Endothelial cell of umbilical vein (primary cell): ENCODE results near the gene TRIM25. TPM values are rescaled to one million over a fixed set of nuclear protein-coding genes. Genes with fewer than 3 reads are reported as not detected.

ENCODE experiments used
- BruUV-seq: library from RNA; stranded (reverse); fragments of 400-500 nt; replicated peaks from 2 replicates; lab custom pipeline; 2021; lab: Mats Ljungman, UMichigan
- CTCF ChIA-PET: fragments of 300-600, 350-600 bp; sonication (Branson Sonifier 250); formaldehyde crosslinking; loops from one replicate; lab custom pipeline; 2021; ENCODE audit warnings: antibody characterized with exemption, inconsistent platforms; lab: Charles Lee
- POLR2A ChIA-PET: fragments of 300-600, 350-600 bp; sonication (Branson Sonifier 250); formaldehyde crosslinking; loops from one replicate; lab custom pipeline; 2021; ENCODE audit warnings: antibody characterized with exemption, inconsistent platforms; lab: Charles Lee
- DNase-seq: peaks from one replicate; pipeline ENCODE4 v3.0.0-alpha.2; 2011; ENCODE audit warnings: low read depth, low spot score
- FAIRE-seq: peaks from 2 replicates; lab custom pipeline; 2011; peaks lifted over from hg19 to GRCh38; lab: Jason Lieb, UNC
- H2AFZ ChIP-seq: 2 replicates; pipeline ENCODE4 v1.6.0; 2012; ENCODE audit warnings: low read depth, low read length, control low read depth, inconsistent platforms
- H3K27ac ChIP-seq: 2 replicates; pipeline ENCODE4 v1.5.1; 2011; ENCODE audit warnings: low read depth, mild to moderate bottlenecking, control low read depth, low read length, moderate library complexity; ENCODE audit not compliant: insufficient read depth
- H3K27me3 ChIP-seq, 2 experiments: 2 replicates each; pipeline versions ENCODE4 v1.6.0 to v1.6.1; 2011; ENCODE audit warnings: low read length in 2 of 2, mixed read lengths in 1 of 2; ENCODE audit not compliant: control insufficient read depth in 2 of 2, insufficient read depth in 2 of 2
- H3K36me3 ChIP-seq, 2 experiments: 2 replicates in 1 of 2; 3 replicates in 1 of 2; pipeline ENCODE4 v1.5.1; 2011; ENCODE audit warnings: low read length in 2 of 2, mild to moderate bottlenecking in 1 of 2, moderate library complexity in 1 of 2; ENCODE audit not compliant: control insufficient read depth in 2 of 2, insufficient read depth in 2 of 2; ENCODE audit errors: extremely low read depth in 1 of 2
- H3K4me1 ChIP-seq: 3 replicates; pipeline ENCODE4 v1.5.1; 2011; ENCODE audit warnings: mild to moderate bottlenecking, low read length; ENCODE audit not compliant: control insufficient read depth, insufficient read depth; ENCODE audit errors: extremely low read depth
- H3K4me2 ChIP-seq: 2 replicates; pipeline ENCODE4 v1.6.1; 2011; ENCODE audit warnings: low read length, control low read depth, mixed read lengths; ENCODE audit not compliant: insufficient read depth
- H3K4me3 ChIP-seq, 3 experiments: fragments of 200-600 bp in 1 of 3; sonication (generic), shearing (Covaris generic) in 1 of 3; replicated peaks in 1 of 3; 2 replicates each; pipeline ENCODE4 v1.5.1; 2011 to 2016; ENCODE audit warnings: control low read depth in 3 of 3, low read length in 3 of 3, mild to moderate bottlenecking in 2 of 3, inconsistent platforms in 1 of 3, low read depth in 1 of 3, moderate library complexity in 1 of 3; ENCODE audit not compliant: insufficient read depth in 1 of 3
- H3K79me2 ChIP-seq: 2 replicates; pipeline ENCODE4 v1.6.0; 2012; ENCODE audit warnings: low read length, inconsistent platforms; ENCODE audit not compliant: control insufficient read depth, insufficient read depth
- H3K9ac ChIP-seq: replicated peaks from 2 replicates; pipeline ENCODE3; 2011; ENCODE audit warnings: low read length, control low read depth; ENCODE audit not compliant: insufficient read depth; ENCODE audit errors: extremely low read depth
- H3K9me1 ChIP-seq: replicated peaks from 3 replicates; pipeline ENCODE4 v1.6.0; 2011; ENCODE audit warnings: mild to moderate bottlenecking, low read length; ENCODE audit not compliant: control insufficient read depth, insufficient read depth; ENCODE audit errors: extremely low read depth
- H3K9me3 ChIP-seq: replicated peaks from 2 replicates; pipeline ENCODE4 v1.5.1; 2012; ENCODE audit warnings: low read length, inconsistent platforms; ENCODE audit not compliant: control insufficient read depth, insufficient read depth
- H4K20me1 ChIP-seq: replicated peaks from 2 replicates; pipeline ENCODE3; 2011; ENCODE audit warnings: mild to moderate bottlenecking, low read length; ENCODE audit not compliant: control insufficient read depth, insufficient read depth; ENCODE audit errors: extremely low read depth
- FOS ChIP-seq: IDR thresholded peaks from 2 replicates; pipeline ENCODE4 v1.6.1; 2011; ENCODE audit warnings: mild to moderate bottlenecking, low read length, moderate library complexity, borderline replicate concordance; ENCODE audit not compliant: insufficient read depth
- GATA2 ChIP-seq: IDR thresholded peaks from 2 replicates; pipeline ENCODE4 v1.7.0; 2011; ENCODE audit warnings: low read depth, mild to moderate bottlenecking, moderate library complexity, mixed read lengths, low read length; ENCODE audit not compliant: insufficient read length, insufficient read depth
- JUN ChIP-seq: IDR thresholded peaks from 2 replicates; pipeline ENCODE4 v1.6.1; 2011; ENCODE audit warnings: borderline replicate concordance, low read depth; ENCODE audit not compliant: insufficient read length, insufficient read depth
- dilution Hi-C: fragments of 300-500 bp; cut with MboI; formaldehyde crosslinking; loops from one replicate; pipeline ENCODE4 v1.15.0; 2019; ENCODE audit warnings: low sequenced_read_pairs; ENCODE audit not compliant: extremely low pct_ligation_motif_present
- intact Hi-C: fragments of 100-400 bp; cut with micrococcal nuclease; formaldehyde crosslinking; loops from one replicate; pipeline ENCODE4 v1.10.0; 2022
- polyA plus RNA-seq, 4 experiments: library from polyadenylated mRNA; depleted of rRNA in 3 of 4; stranded (reverse) in 3 of 4; unstranded in 1 of 4; fragments of >200 nt; gene quantifications; 2 replicates each; pipeline versions ENCODE4 v1.2.1 to v1.2.3, GENCODE V29; 2011 to 2012; ENCODE audit warnings: missing spikeins in 1 of 4
- total RNA-seq: library from RNA; stranded (reverse); gene quantifications from 2 replicates; pipeline ENCODE4 v1.2.3, GENCODE V29; 2021
- TF ChIP-seq, protein P1 (sequence below), 2 donors: IDR thresholded peaks; 1 replicate in 1 of 2; 2 replicates in 1 of 2; pipeline ENCODE4 v1.5.1; 2011; ENCODE audit warnings: low read length in 2 of 2, mild to moderate bottlenecking in 2 of 2, moderate library complexity in 2 of 2, control low read depth in 1 of 2, inconsistent platforms in 1 of 2, low read depth in 1 of 2; ENCODE audit not compliant: insufficient read depth in 1 of 2; ENCODE audit errors: extremely low read depth in 1 of 2

The TRIM25 gene
- total and polyA plus RNA-seq, 2 donors (not counting 3 experiments of a cell fraction or from before 2014, with no cell fraction given): 42.8 to 98.4 TPM

DNA sequence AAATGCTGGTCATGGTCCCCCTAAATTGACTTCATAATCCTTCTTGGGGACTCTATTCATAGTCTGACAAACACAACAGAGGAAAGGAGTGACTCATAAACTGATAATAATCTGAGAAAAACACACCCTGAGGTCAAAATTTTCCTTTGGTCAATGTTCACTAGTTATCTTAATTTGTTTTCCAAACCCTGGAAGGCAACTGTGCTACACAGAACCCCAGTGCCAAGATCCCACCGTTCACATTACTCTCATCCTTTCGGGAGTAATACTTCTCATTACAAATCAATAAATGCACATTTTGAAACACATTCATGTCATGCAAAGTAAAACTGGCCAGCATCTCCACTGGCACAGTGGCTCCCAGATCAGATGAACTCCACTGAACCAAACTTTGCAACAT, 23.8 kb upstream of the TRIM25 start:
- intact Hi-C loops: loop anchor here (1.0 to 2.0 kb wide), 3 partner anchors 24 to 187 kb away; partner anchors contain the start of genes COIL and DGKE
- peak overlapping the region in 1 of 3 experiments; percentile 30 for H3K4me3 ChIP-seq
- peak overlapping the region; percentile 78 for H3K27ac ChIP-seq
- peak; percentile 90 for DNase-seq
- POLR2A ChIA-PET: interaction anchor here (1.0 kb wide), 1 partner anchor 24 kb away, joined by 5 read pairs; the partner anchor contains the start of gene TRIM25
- H2AFZ ChIP-seq: no peak overlapping the region
- no peaks in the 10 kb centered on the region for H3K9me1 ChIP-seq
- H3K36me3 ChIP-seq: peaks cover 2 to 9% of the 10 kb centered on the region in 2 experiments
- TSS peak; percentile 56 for BruUV-seq
- peak; percentile 84 for TF ChIP-seq GATA2
- TF ChIP-seq, protein P1, sequence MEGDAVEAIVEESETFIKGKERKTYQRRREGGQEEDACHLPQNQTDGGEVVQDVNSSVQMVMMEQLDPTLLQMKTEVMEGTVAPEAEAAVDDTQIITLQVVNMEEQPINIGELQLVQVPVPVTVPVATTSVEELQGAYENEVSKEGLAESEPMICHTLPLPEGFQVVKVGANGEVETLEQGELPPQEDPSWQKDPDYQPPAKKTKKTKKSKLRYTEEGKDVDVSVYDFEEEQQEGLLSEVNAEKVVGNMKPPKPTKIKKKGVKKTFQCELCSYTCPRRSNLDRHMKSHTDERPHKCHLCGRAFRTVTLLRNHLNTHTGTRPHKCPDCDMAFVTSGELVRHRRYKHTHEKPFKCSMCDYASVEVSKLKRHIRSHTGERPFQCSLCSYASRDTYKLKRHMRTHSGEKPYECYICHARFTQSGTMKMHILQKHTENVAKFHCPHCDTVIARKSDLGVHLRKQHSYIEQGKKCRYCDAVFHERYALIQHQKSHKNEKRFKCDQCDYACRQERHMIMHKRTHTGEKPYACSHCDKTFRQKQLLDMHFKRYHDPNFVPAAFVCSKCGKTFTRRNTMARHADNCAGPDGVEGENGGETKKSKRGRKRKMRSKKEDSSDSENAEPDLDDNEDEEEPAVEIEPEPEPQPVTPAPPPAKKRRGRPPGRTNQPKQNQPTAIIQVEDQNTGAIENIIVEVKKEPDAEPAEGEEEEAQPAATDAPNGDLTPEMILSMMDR (IDR thresholded peaks at IDR 0.05; ENCODE audit: extremely low read depth in 1 of 2, insufficient read depth in 1 of 2, low read depth in 1 of 2, low read length in 2 of 2): no peak
- peak; percentile 45 for TF ChIP-seq FOS
- peak; percentile 87 for TF ChIP-seq JUN
- H4K20me1 ChIP-seq: no peaks in the 10 kb centered on the region
- CTCF ChIA-PET: interaction anchor here (0.7 to 1.2 kb wide), 6 partner anchors 33 to 158 kb away, joined by 3 to 25 read pairs (median 4); no protein-coding TSS in a partner anchor
- dilution Hi-C loops: no loop called here
- H3K79me2 ChIP-seq: no peaks in the 10 kb centered on the region
- H3K27me3 ChIP-seq: no peaks in the 10 kb centered on the region
- peak overlapping the region; percentile 41 for H3K9ac ChIP-seq
- H3K9me3 ChIP-seq: no peaks in the 10 kb centered on the region
- peak overlapping the region; percentile 89 for H3K4me2 ChIP-seq
- H3K4me1 ChIP-seq: peaks cover 24% of the 10 kb centered on the region
- peak; percentile 88 for FAIRE-seq
